ENCODE data around the gene NPAS3.

NPAS3 gene

GRCh38 chr14:33642080-33642479 is 703.4 kb downstream of the NPAS3 start:
- no peak for DNase-seq (ENCODE audit: low spot score)

- DNase-seq (ENCODE audit: low spot score): peak; percentile 25
Observed at GRCh38 chr14:33642691-33643244, 704.1 kb downstream of the NPAS3 start.

GRCh38 chr14:33643426-33644181 is 704.9 kb downstream of the NPAS3 start:
- DNase-seq (ENCODE audit: low spot score): no peak

- peak; percentile 14 for DNase-seq (ENCODE audit: low spot score)
Observed at GRCh38 chr14:33646692-33647260, 708.1 kb downstream of the NPAS3 start.

- peak; percentile 86 for DNase-seq (ENCODE audit: low spot score)
Observed at GRCh38 chr14:33647385-33647786, 708.7 kb downstream of the NPAS3 start.

- no peak for DNase-seq (ENCODE audit: low spot score)
Observed at GRCh38 chr14:33650430-33650829, 711.8 kb downstream of the NPAS3 start.

- no peak for DNase-seq (ENCODE audit: low spot score)
Observed at GRCh38 chr14:33652566-33653307, 714.1 kb downstream of the NPAS3 start.

GRCh38 chr14:33653308-33653695 is 714.6 kb downstream of the NPAS3 start:
- DNase-seq (ENCODE audit: low spot score): no peak

- no peak for DNase-seq (ENCODE audit: low spot score)
Observed at GRCh38 chr14:33655421-33655820, 716.7 kb downstream of the NPAS3 start.

- peak; percentile 51 for DNase-seq (ENCODE audit: low spot score)
Observed at GRCh38 chr14:33657476-33657875, 718.8 kb downstream of the NPAS3 start.

- DNase-seq (ENCODE audit: low spot score): no peak
Observed at GRCh38 chr14:33660248-33660647, 721.6 kb downstream of the NPAS3 start.

- DNase-seq (ENCODE audit: low spot score): no peak
Observed at GRCh38 chr14:33661101-33661500, 722.4 kb downstream of the NPAS3 start.

GRCh38 chr14:33668066-33668465 is 729.4 kb downstream of the NPAS3 start:
- DNase-seq (ENCODE audit: low spot score): no peak

- DNase-seq (ENCODE audit: low spot score): no peak
Observed at GRCh38 chr14:33669111-33669510, 730.4 kb downstream of the NPAS3 start.

GRCh38 chr14:33670235-33670634 is 731.6 kb downstream of the NPAS3 start:
- DNase-seq (ENCODE audit: low spot score): no peak

- no peak for DNase-seq (ENCODE audit: low spot score)
Observed at GRCh38 chr14:33671556-33671955, 732.9 kb downstream of the NPAS3 start.

GRCh38 chr14:33674927-33675326 is 736.2 kb downstream of the NPAS3 start:
- no peak for DNase-seq (ENCODE audit: low spot score)

- DNase-seq (ENCODE audit: low spot score): no peak
Observed at GRCh38 chr14:33675415-33676130, 736.9 kb downstream of the NPAS3 start.

- DNase-seq (ENCODE audit: low spot score): peak; percentile 40
Observed at GRCh38 chr14:33676135-33676566, 737.5 kb downstream of the NPAS3 start.

GRCh38 chr14:33676891-33677290 is 738.2 kb downstream of the NPAS3 start:
- no peak for DNase-seq (ENCODE audit: low spot score)

GRCh38 chr14:33678005-33678404 is 739.3 kb downstream of the NPAS3 start:
- no peak for DNase-seq (ENCODE audit: low spot score)

- DNase-seq (ENCODE audit: low spot score): no peak
Observed at GRCh38 chr14:33679025-33679424, 740.3 kb downstream of the NPAS3 start.

All from AG20443 (cell line).